HuH-7.5 (cell line): ENCODE data around the gene UBXN2A.
A peak's percentile ranks its signal among the peaks of the same experiment; 100 is the strongest.

ENCODE experiments used
- DNase-seq: peaks from one replicate; pipeline ENCODE4 v3.0.0; 2011; ENCODE audit warnings: low spot score

The UBXN2A gene

GRCh38 chr2:24045511-24046508 lies 105.5 kb downstream of the UBXN2A start:
- DNase-seq: no peak

DNA sequence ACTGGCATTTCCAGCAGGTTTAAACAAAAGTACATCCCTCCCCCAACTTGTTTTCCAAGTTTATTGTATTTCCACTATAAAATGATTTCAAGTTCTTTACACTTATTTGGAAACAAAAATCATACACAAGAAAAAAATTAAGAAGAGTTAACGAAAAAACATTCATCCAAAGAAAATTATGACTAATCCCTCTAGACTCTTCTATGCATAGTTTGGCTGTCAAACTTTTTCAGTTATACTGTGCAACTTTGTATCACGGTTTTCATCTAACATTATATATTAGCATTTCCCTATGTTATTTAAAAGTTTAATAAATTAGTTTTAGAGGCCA lies 106.3 kb downstream of the UBXN2A start:
- DNase-seq: no peak

- DNase-seq: peak; percentile 74
These were observed 106.9 kb downstream of the UBXN2A start, which contains the start of gene WDCP for GRCh38 chr2:24046930-24047702. WDCP (minus strand) TSS chr2:24047391; CDS start chr2:24039494, 7,897 bp downstream.

DNA sequence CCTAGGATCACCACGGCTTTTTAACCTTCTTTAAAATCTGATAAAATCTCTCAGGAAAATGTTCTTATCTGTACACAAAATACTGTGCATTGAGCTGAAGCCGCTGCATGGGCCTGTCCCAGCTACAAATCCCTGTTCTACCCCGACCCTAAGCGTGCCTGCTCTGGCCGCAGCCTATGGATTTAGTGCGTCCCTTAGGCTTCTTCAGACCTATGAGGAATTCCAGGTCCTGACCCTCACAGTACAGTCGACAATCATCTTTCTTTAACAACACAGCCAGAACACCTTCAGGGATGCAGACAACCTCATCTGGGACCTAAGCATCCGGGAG lies 107.4 kb downstream of the UBXN2A start:
- DNase-seq: no peak

GRCh38 chr2:24048769-24049484 lies 108.7 kb downstream of the UBXN2A start:
- DNase-seq: no peak

DNA sequence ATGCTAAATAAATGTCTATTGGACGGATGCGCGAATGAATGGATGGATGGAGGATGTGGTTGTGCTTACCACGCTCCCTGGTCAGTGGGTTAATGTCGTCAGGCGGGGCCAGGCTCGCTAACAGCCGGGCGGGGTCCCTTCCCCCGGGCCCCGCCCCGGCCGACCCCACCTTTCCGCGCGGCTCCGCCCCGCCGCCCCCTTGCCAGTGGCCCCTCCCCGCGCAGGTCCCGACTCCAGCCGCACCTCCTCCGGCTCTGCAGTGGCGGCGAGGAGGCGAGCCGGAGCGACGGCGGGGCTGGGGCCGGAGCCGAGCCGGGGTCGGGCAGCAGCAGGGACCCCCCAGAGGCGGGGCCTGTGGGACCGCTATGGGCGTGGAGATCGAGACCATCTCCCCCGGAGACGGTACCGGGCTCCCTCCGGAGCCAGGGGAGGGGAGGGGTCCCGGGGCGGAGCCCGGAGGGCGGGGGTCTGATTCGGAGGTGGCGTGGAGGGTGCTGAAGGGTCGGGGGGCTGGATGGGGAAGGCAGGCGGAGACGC lies 109.3 kb downstream of the UBXN2A start, which contains the start of gene FKBP1B:
FKBP1B (plus strand) TSS at position 257 of the 537 bp plus-strand sequence; CDS start at position 366, 109 bp downstream.
- DNase-seq: peak; percentile 24

DNA sequence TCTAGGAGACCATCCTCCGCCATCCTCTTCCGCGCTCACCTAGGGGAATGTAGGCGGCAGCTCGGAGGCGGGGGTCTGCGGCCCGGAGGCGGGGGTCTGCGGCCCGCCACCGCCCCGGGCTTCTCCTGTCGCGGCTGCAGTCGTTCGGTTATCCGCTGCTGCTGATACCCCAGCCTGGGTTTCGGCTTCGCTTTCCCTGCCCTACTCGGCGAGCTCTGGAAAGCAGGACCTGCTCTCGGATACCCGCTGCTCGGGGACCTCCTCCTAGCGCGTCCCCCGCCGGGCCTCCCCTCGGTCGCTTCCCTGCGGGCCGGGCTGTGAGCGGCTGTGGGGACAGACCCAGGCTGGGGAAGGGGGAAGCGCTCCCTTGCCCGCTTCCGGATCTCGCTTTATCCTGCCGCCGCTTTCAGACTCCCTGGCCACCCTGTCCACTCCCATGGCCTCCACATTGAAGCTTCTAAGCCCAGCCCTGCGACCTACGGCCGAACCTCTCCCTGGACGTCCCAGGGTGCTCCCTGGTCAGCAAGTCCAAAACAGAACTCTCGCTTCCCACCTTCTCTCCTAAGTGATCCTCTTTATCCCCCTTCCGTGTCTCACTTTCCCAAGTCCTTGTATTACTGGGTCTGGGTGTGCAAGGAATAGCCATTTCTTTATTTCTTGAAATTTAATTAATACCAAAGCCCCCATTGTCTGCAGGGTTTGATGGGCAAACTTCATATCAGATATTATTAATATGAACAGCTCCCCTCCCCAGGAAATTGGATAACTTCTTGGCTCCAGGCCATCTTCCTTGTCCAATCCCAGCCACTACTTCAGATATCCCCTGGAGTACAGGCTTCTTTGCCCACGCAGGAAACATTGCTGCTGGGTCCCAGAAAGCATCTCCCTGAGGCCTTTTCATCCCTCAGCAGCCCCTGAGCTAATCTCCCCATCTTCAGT lies 110.0 kb downstream of the UBXN2A start:
- DNase-seq: no peak

- DNase-seq: no peak
These were observed 111.6 kb downstream of the UBXN2A start for GRCh38 chr2:24051833-24052232.

DNA sequence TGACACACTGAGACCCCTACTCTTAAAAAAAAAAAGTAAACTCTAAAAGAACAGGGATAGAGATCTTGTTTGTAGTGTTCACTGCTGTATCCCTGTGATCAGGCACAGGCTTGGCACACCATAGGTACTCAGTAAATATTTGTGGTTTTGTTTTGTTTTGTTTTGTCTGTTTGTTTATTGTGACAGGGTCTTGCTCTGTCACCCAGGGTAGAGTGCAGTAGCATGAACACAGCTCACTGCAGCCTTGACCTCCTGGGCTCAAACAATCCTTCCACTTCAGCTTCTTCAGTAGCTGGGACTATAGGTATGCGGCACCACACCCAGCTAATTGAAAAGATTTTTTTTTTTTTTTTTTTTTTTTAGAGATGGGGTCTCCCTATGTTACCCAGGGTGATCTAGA lies 112.7 kb downstream of the UBXN2A start:
- DNase-seq: no peak
